CD14-positive monocyte (primary cell): Measurements from ENCODE around the gene TMOD1. TPM values are rescaled to one million over a fixed set of nuclear protein-coding genes. Genes with fewer than 3 reads are reported as not detected.

Source experiments
- DNase-seq, 3 donors: peaks; one replicate each; pipeline ENCODE4 v3.0.0-alpha.2; 2011 to 2022
- H2AFZ ChIP-seq: 2 replicates; pipeline ENCODE4 v1.6.0; 2012; ENCODE audit warnings: mild to moderate bottlenecking, low read depth, low read length, inconsistent platforms; ENCODE audit not compliant: insufficient read depth, poor library complexity, severe bottlenecking
- H3K27ac ChIP-seq, 2 donors: 1 replicate in 1 of 2; 2 replicates in 1 of 2; pipeline ENCODE4 v1.5.1; 2012 to 2013; ENCODE audit warnings: low read length in 2 of 2, control low read depth in 1 of 2, inconsistent platforms in 1 of 2, low read depth in 1 of 2, mild to moderate bottlenecking in 1 of 2
- H3K27me3 ChIP-seq, 2 donors: one replicate each; pipeline versions ENCODE4 v1.6.0 to v1.6.1; 2011 to 2013; ENCODE audit warnings: low read length in 2 of 2; ENCODE audit not compliant: control insufficient read depth in 2 of 2, insufficient read depth in 2 of 2
- H3K36me3 ChIP-seq, 2 donors: replicated peaks in 1 of 2; 1 replicate in 1 of 2; 2 replicates in 1 of 2; pipeline versions ENCODE4 v1.5.1 to v1.6.1; 2012 to 2013; ENCODE audit warnings: low read length in 2 of 2, control low read depth in 1 of 2, inconsistent platforms in 1 of 2, mild to moderate bottlenecking in 1 of 2; ENCODE audit not compliant: insufficient read depth in 2 of 2, control insufficient read depth in 1 of 2
- H3K4me1 ChIP-seq, 2 donors: 1 replicate in 1 of 2; 2 replicates in 1 of 2; pipeline versions ENCODE4 v1.5.1 to v1.6.1; 2012 to 2013; ENCODE audit warnings: low read length in 2 of 2, control low read depth in 1 of 2, inconsistent platforms in 1 of 2, mild to moderate bottlenecking in 1 of 2, moderate library complexity in 1 of 2; ENCODE audit not compliant: insufficient read depth in 2 of 2, control insufficient read depth in 1 of 2
- H3K4me2 ChIP-seq: replicated peaks from 2 replicates; pipeline ENCODE3; 2012; ENCODE audit warnings: low read length, moderate library complexity, mild to moderate bottlenecking; ENCODE audit not compliant: poor library complexity, severe bottlenecking; ENCODE audit errors: extremely low read depth
- H3K4me3 ChIP-seq, 3 experiments: fragments of 200-600 bp in 1 of 3; sonication (generic) in 1 of 3; replicated peaks in 1 of 3; 1 replicate in 2 of 3; 2 replicates in 1 of 3; pipeline ENCODE4 v1.5.1; 2011 to 2013; ENCODE audit warnings: low read length in 3 of 3, mild to moderate bottlenecking in 3 of 3, control low read depth in 2 of 3, low read depth in 2 of 3, inconsistent platforms in 1 of 3, moderate library complexity in 1 of 3
- H3K79me2 ChIP-seq: 2 replicates; pipeline ENCODE4 v1.6.0; 2012; ENCODE audit warnings: mild to moderate bottlenecking, control low read depth, inconsistent platforms, low read length, moderate library complexity; ENCODE audit not compliant: insufficient read depth
- H3K9ac ChIP-seq: 2 replicates; pipeline ENCODE4 v1.6.0; 2017; ENCODE audit warnings: low read length, mild to moderate bottlenecking; ENCODE audit not compliant: insufficient read depth, poor library complexity, severe bottlenecking
- H3K9me3 ChIP-seq, 2 donors: replicated peaks in 1 of 2; 1 replicate in 1 of 2; 2 replicates in 1 of 2; pipeline versions ENCODE4 v1.5.1 to v1.6.1; 2012 to 2013; ENCODE audit warnings: low read length in 2 of 2, control low read depth in 1 of 2; ENCODE audit not compliant: control insufficient read depth in 1 of 2, insufficient read depth in 1 of 2
- H4K20me1 ChIP-seq: 2 replicates; pipeline ENCODE4 v1.6.0; 2012; ENCODE audit warnings: mild to moderate bottlenecking, low read length, control low read depth, moderate library complexity; ENCODE audit not compliant: insufficient read depth
- H3K27ac Mint-ChIP-seq, 7 donors: one replicate each; pipeline ENCODE4 v1.8.0; 2020; ENCODE audit warnings: mild to moderate bottlenecking in 7 of 7, mixed read lengths in 7 of 7, moderate library complexity in 6 of 7, inconsistent platforms in 2 of 7
- H3K27me3 Mint-ChIP-seq, 3 donors: one replicate each; pipeline ENCODE4 v1.8.0; 2021 to 2022; ENCODE audit warnings: low read depth in 3 of 3, mild to moderate bottlenecking in 3 of 3, mixed read lengths in 3 of 3, moderate library complexity in 3 of 3, inconsistent platforms in 1 of 3
- H3K36me3 Mint-ChIP-seq, 2 donors: one replicate each; pipeline ENCODE4 v1.8.0; 2020; ENCODE audit warnings: mixed read lengths in 2 of 2, inconsistent platforms in 1 of 2, mild to moderate bottlenecking in 1 of 2
- H3K4me1 Mint-ChIP-seq: one replicate; pipeline ENCODE4 v1.8.0; 2020; ENCODE audit warnings: mild to moderate bottlenecking, mixed read lengths
- H3K4me3 Mint-ChIP-seq, 2 donors: one replicate each; pipeline ENCODE4 v1.8.0; 2020; ENCODE audit warnings: mild to moderate bottlenecking in 2 of 2, mixed read lengths in 2 of 2, moderate library complexity in 1 of 2
- H3K9me3 Mint-ChIP-seq, 7 donors: one replicate each; pipeline ENCODE4 v1.8.0; 2020 to 2022; ENCODE audit warnings: mixed read lengths in 7 of 7, mild to moderate bottlenecking in 6 of 7, moderate library complexity in 6 of 7, inconsistent platforms in 2 of 7
- WGBS: methylation state at CpG from one replicate; pipeline ENCODE4 v1.1.5; 2013; ENCODE audit warnings: missing lambda C conversion rate; ENCODE audit not compliant: insufficient coverage; 5-methylcytosine and 5-hydroxymethylcytosine counted together
- intact Hi-C, 2 donors: fragments of 100-400 bp; cut with micrococcal nuclease; formaldehyde crosslinking; loops; one replicate each; pipeline versions ENCODE4 v1.15.0 to v1.15.1; 2023
- polyA plus RNA-seq, 3 donors: library from polyadenylated mRNA; depleted of rRNA in 1 of 3; unstranded in 2 of 3; stranded (reverse) in 1 of 3; fragments of 300-500 nt in 2 of 3; fragments of >200 nt in 1 of 3; fragmentation: Illumina TruSeq in 2 of 3; gene quantifications; 1 replicate in 2 of 3; 2 replicates in 1 of 3; pipeline ENCODE4 v1.2.3, GENCODE V29; 2012 to 2021
- TF ChIP-seq, protein P1 (sequence below): fragments of 200-600 bp; IDR thresholded peaks from one replicate; pipeline ENCODE4 v1.8.0; 2022; ENCODE audit warnings: antibody characterized with exemption, mild to moderate bottlenecking

Gene TMOD1
- polyA plus RNA-seq, 3 donors, result 0.09 to 0.81 (median 0.59) TPM

DNA sequence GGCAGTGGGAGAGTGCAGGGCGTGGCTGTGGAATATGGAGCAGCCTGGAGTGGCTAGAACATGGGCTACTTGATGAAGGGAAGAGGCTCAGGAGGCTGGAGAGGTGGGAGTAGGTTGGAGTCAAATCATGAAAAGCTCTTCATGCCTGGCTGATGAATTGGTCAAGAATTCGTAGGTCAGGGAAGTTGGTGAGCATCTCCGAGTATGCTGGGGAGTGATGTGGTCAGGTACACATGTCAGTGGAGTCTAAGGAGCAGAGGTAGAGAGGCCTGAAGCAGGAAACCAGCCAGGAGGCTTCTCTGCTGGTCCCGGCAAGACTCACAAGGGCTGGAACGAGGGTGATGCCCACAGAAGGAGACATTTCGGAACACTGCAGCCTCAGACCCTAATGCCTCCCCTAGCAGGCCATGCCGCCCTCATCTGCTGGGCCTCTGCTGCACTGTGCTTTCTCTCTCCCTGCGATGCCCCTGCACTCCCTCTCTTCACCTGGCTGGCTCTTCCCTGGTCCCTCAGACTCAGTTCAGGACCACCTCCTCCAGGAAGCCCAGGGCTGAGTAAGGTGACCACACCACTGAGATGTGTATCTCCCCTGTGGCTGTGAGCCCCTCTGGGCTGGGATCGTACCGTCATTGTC lies 33.6 kb downstream of the TMOD1 start:
- no peaks in the 10 kb centered on the region for H3K36me3 ChIP-seq
- Mint-ChIP-seq H3K27me3 (peaks cover 1 to 4% (median 3%) of the 10 kb centered on the region in 3 donors), H3K4me1 (no peaks in the 10 kb centered on the region), H3K27ac (no peak overlapping the region), H3K9me3 (peaks cover 0 to 9% (median 3%) of the 10 kb centered on the region in 7 donors), H3K4me3 (no peak overlapping the region), H3K36me3 (no peaks in the 10 kb centered on the region)
- TF ChIP-seq, protein P1, sequence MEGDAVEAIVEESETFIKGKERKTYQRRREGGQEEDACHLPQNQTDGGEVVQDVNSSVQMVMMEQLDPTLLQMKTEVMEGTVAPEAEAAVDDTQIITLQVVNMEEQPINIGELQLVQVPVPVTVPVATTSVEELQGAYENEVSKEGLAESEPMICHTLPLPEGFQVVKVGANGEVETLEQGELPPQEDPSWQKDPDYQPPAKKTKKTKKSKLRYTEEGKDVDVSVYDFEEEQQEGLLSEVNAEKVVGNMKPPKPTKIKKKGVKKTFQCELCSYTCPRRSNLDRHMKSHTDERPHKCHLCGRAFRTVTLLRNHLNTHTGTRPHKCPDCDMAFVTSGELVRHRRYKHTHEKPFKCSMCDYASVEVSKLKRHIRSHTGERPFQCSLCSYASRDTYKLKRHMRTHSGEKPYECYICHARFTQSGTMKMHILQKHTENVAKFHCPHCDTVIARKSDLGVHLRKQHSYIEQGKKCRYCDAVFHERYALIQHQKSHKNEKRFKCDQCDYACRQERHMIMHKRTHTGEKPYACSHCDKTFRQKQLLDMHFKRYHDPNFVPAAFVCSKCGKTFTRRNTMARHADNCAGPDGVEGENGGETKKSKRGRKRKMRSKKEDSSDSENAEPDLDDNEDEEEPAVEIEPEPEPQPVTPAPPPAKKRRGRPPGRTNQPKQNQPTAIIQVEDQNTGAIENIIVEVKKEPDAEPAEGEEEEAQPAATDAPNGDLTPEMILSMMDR, result no peak
- H3K27me3 ChIP-seq, result no peaks in the 10 kb centered on the region
- no peaks in the 10 kb centered on the region for H3K79me2 ChIP-seq
- DNase-seq, result no peak
- no peak overlapping the region for H3K9ac ChIP-seq
- no peak overlapping the region for H3K4me2 ChIP-seq
- no peaks in the 10 kb centered on the region for H3K9me3 ChIP-seq
- intact Hi-C loops, result no loop called here
- no peaks in the 10 kb centered on the region for H4K20me1 ChIP-seq
- 98% methylated on average over 5 of the region's 10 CpGs for WGBS
- no peak overlapping the region for H3K4me3 ChIP-seq
- no peaks in the 10 kb centered on the region for H3K4me1 ChIP-seq
- no peak overlapping the region for H2AFZ ChIP-seq
- H3K27ac ChIP-seq, result no peak overlapping the region

DNA sequence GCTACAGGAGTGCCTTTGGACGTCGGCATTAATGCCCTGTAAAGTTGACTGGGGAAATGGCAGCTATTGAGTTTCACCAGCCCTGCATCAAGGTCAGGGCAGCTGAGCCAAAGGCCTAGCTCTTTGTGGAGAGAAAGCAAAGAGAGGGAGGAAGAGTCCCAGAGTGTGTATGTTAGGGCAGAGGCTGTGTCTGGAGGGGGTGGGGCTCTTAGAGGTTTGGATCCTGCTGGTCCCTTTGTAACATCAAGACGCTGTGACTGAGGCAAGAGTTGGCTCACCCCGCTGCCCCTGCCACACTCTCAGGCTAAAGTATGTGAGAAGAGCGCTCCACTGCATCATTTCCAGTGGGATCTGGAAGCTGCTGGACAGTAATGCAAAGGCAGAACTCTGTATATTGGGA lies 34.3 kb downstream of the TMOD1 start:
- Histone ChIP-seq H3K4me1 (no peaks in the 10 kb centered on the region), H3K27ac (no peak overlapping the region), H3K36me3 (no peaks in the 10 kb centered on the region), H4K20me1 (no peaks in the 10 kb centered on the region), H3K79me2 (no peaks in the 10 kb centered on the region), H3K9ac (no peak overlapping the region), H2AFZ (no peak overlapping the region), H3K4me2 (no peak overlapping the region), H3K27me3 (no peaks in the 10 kb centered on the region), H3K4me3 (no peak overlapping the region), H3K9me3 (no peaks in the 10 kb centered on the region)
- no peak for DNase-seq
- TF ChIP-seq, protein P1, result no peak
- WGBS, result 98% methylated on average over 5 of the region's 5 CpGs
- no peaks in the 10 kb centered on the region for H3K4me1 Mint-ChIP-seq
- peaks cover 1 to 3% (median 1%) of the 10 kb centered on the region in 3 donors for H3K27me3 Mint-ChIP-seq
- H3K36me3 Mint-ChIP-seq, result no peaks in the 10 kb centered on the region
- H3K27ac Mint-ChIP-seq, result peak overlapping the region in 1 of 7 donors; percentile 34
- no peak overlapping the region for H3K4me3 Mint-ChIP-seq
- intact Hi-C loops, result no loop called here
- peaks cover 0 to 9% (median 3%) of the 10 kb centered on the region in 7 donors for H3K9me3 Mint-ChIP-seq
